AG10803 (cell line): ENCODE measurements around the gene RAMP1.
A peak's percentile ranks its signal among the peaks of the same experiment; 100 is the strongest.

Experiments
- DNase-seq: peaks from one replicate; pipeline ENCODE4 v3.0.0; 2010; ENCODE audit warnings: low read depth
- H3K4me3 ChIP-seq: 2 replicates; pipeline ENCODE4 v1.5.1; 2011; ENCODE audit warnings: mild to moderate bottlenecking, low read length, control low read depth
- TF ChIP-seq, protein P1 (sequence below): conservative IDR thresholded peaks from 2 replicates; pipeline ENCODE4 v1.5.1; 2011; ENCODE audit warnings: mild to moderate bottlenecking, low read length, control low read depth, inconsistent platforms

Gene RAMP1

DNA sequence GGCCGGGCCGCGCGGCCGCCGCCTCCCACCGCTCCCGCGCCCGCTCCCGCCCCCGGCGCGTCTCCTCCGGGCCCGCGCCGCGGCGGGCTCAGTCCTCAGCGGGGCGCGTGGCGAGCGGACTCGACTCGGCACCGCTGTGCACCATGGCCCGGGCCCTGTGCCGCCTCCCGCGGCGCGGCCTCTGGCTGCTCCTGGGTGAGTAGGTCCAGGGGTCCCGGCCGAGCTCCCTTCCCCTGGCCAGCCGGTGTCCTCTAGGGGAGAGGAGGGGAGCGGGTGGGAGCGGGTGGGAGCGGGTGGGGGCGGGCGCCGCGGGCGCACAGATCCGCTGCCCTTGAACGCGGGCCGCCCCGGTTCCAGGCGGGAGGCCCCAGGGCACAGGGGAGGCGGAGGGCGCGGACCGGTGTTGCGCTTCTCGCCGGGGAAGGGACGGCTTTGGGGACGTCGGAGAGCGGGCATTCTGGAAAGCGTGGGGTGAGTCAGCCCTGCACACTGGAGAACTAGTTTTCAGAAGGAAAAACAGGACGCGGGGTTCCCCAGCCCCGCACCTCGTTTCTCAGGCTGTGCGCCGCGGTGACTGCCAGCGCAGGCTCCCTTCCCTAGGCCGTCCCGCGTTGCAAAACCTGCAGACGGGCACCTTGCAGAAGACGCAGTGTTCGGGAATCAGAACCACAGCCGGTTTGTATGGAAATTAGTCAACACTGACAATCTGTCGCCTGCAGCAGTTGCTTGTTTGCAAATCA is at the start of gene RAMP1:
TSS of gene RAMP1 (plus strand) at position 91 of the 740 bp plus-strand sequence. CDS start at position 144, 53 bp downstream.
- peak; percentile 5 for DNase-seq
- H3K4me3 ChIP-seq = peak within 1 kb of the TSS; percentile 30
- TF ChIP-seq, protein P1, sequence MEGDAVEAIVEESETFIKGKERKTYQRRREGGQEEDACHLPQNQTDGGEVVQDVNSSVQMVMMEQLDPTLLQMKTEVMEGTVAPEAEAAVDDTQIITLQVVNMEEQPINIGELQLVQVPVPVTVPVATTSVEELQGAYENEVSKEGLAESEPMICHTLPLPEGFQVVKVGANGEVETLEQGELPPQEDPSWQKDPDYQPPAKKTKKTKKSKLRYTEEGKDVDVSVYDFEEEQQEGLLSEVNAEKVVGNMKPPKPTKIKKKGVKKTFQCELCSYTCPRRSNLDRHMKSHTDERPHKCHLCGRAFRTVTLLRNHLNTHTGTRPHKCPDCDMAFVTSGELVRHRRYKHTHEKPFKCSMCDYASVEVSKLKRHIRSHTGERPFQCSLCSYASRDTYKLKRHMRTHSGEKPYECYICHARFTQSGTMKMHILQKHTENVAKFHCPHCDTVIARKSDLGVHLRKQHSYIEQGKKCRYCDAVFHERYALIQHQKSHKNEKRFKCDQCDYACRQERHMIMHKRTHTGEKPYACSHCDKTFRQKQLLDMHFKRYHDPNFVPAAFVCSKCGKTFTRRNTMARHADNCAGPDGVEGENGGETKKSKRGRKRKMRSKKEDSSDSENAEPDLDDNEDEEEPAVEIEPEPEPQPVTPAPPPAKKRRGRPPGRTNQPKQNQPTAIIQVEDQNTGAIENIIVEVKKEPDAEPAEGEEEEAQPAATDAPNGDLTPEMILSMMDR = no peak

DNA sequence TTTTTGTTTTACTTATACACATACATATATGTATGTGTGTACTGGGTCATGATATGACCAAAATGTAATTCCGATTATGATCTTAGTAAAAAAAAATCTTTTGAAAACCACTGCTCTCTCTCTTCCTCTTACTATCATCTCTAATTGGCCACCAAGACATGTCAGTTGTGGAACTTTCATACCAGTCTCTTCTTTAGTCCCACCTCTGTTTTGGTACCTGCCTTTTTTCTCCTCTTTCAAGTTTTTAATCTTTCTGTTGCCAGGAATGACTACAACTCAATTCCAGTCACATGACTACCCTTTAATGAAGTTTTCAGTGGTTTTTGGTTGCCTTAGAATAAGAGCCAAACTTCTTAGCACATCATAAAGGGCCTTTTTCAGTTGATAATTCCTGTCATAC is 43.8 kb upstream of the RAMP1 start:
- DNase-seq = no peak
- no peak overlapping the region for H3K4me3 ChIP-seq
- TF ChIP-seq, protein P1 = no peak

DNA sequence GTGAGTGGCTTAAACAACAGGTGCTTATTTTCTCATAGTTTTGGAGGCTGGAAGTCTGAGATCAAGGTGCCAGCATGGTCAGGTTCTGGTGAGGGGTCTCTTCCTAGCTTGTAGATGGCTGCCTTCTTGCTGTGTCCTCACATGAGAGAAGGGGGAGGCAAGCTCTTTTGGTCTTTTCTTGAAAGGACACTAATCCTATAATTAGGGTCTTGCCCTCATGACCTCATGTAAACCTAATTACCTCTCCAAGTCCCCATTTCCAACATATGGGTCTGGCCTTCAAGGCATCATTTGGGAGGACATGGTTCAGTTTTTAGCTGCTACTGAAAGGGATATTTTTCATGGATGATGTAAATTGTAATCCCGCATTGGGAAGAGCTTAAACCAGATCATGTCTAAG is 42.9 kb upstream of the RAMP1 start:
- DNase-seq = no peak
- TF ChIP-seq, protein P1 = no peak
- no peak overlapping the region for H3K4me3 ChIP-seq

DNA sequence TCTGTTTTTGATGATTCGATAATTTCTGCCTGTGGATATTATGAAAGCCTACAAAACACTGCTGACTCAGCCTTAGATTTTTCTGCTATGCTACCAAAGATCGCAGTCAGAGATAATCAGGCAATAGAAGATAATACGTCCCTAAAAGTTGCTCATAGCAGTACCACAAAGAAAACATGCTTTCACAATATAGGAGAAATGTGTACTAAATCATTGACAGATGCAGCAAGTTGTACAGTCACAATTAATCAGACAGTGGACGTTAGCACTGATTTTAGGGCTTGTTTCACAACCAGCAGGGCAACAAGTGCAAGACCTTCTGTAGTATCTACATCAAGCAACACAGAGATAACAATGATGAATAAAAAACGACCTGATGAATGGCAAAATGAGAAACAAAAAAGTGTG is 41.4 kb upstream of the RAMP1 start:
- peak; percentile 83 for DNase-seq
- TF ChIP-seq, protein P1 = no peak
- no peak overlapping the region for H3K4me3 ChIP-seq

DNA sequence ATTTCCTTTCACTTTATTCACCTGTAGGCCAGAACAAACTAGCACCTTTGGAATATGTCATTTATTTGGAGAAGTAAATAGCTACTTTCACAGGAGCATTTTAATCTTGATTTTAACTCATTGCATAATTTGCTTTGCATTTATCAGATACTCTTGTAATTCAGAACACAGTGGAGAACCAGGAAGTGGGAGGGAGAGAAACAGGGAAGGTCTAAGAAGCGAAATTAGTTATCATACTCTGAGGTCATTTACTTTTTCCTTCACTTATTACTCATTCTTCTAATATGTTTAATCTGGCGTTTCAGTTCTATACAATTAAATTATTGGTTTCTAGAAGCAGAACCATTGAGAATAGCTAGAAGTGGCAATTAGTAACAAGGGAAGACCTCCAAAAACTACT is 40.2 kb upstream of the RAMP1 start:
- no peak overlapping the region for H3K4me3 ChIP-seq
- TF ChIP-seq, protein P1 = no peak
- no peak for DNase-seq

DNA sequence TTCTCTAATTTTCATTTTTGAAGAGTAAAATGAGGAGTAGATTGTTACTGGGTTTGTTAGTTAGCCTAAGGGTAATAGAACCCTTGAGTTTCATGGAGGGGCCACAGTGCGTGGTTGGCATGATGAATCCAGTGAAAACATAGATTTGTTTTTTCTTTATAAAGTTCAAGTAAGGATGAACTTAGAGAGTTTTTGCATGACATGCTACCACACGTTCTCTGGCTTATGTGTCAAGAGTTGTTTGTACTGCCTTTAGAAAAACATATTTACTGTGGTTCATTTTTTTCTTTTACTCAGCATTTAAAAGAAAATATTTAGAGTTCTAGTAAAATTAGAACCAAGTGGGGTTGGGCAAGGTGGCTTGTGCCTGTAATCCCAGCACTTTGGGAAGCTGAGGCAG is 39.0 kb upstream of the RAMP1 start:
- TF ChIP-seq, protein P1 = no peak
- H3K4me3 ChIP-seq = no peak overlapping the region
- no peak for DNase-seq

DNA sequence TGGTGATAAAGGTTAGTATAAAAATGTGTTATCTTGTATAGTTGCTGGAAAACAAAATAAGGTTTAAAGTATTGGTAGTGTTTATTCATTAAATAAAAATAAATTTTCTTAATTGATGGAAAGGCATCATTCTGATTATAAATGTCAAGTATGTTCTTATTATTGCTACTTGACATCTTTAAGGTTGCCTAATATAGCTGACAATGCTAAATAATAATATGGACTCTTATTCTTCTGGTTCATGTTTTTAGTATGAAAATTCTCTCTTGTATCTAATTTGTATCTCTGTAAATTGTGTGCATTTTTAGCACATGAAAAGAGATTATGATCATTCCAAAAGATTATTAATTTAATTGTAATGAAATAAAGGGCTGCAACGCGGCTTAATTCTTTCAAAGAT is 35.9 kb upstream of the RAMP1 start:
- no peak overlapping the region for H3K4me3 ChIP-seq
- TF ChIP-seq, protein P1 = no peak
- DNase-seq = no peak
